ENCODE data around the gene LETM1. TPM values are rescaled to one million over a fixed set of nuclear protein-coding genes. Genes with fewer than 3 reads are reported as not detected.

LETM1 gene
- total RNA-seq, 1 experiment from 2014 or later = 102 TPM

GRCh38 chr4:1787411-1788077 is 68.4 kb downstream of the LETM1 start:
- ChIA-PET POLR2A (ENCODE audit: low non-redundant PET) (interaction anchor here (0.7 kb wide), 1 partner anchor 21 kb away, joined by 5 read pairs; no protein-coding TSS in a partner anchor), CTCF (no interaction called here)
- intact Hi-C loops (cut with micrococcal nuclease; ENCODE audit: unreplicated experiment) = no loop called here

GRCh38 chr4:1786544-1787362 is 69.2 kb downstream of the LETM1 start:
- POLR2A ChIA-PET (ENCODE audit: low non-redundant PET) = no interaction called here
- Histone ChIP-seq H3K9me3 (ENCODE audit: low read depth, low read length, poor library complexity, severe bottlenecking) (no peaks in the 10 kb centered on the region), H3K27me3 (replicated peaks; ENCODE audit: insufficient read depth, low read depth, low read length, poor library complexity) (no peaks in the 10 kb centered on the region), H3K36me3 (ENCODE audit: insufficient read depth, low read length, poor library complexity, severe bottlenecking) (no peaks in the 10 kb centered on the region), H3K4me1 (ENCODE audit: insufficient read depth, low read length, poor library complexity, severe bottlenecking) (no peaks in the 10 kb centered on the region), H3K27ac (ENCODE audit: low read depth, low read length, poor library complexity, severe bottlenecking) (no peak overlapping the region), H3K4me3 (ENCODE audit: low read depth, low read length, poor library complexity, severe bottlenecking) (no peak overlapping the region)
- no peak for TF ChIP-seq EZH2 (IDR thresholded peaks at IDR 0.05; ENCODE audit: borderline replicate concordance, low read depth, low read length, poor library complexity, severe bottlenecking)
- no peak for TF ChIP-seq CTCF (conservative IDR thresholded peaks at IDR 0.05; ENCODE audit: low read depth, low read length)
- intact Hi-C loops (cut with micrococcal nuclease; ENCODE audit: unreplicated experiment) = no loop called here
- no TSS peak for BruUV-seq (replicated peaks)
- CTCF ChIA-PET = no interaction called here
- DNase-seq (ENCODE audit: low spot score) = no peak

More at GRCh38 chr4:1787411-1788077, 68.4 kb downstream of the LETM1 start:
- TF ChIP-seq CTCF (conservative IDR thresholded peaks at IDR 0.05; ENCODE audit: low read depth, low read length) (no peak), EZH2 (IDR thresholded peaks at IDR 0.05; ENCODE audit: borderline replicate concordance, low read depth, low read length, poor library complexity, severe bottlenecking) (no peak)
- Histone ChIP-seq H3K36me3 (ENCODE audit: insufficient read depth, low read length, poor library complexity, severe bottlenecking) (no peaks in the 10 kb centered on the region), H3K27me3 (replicated peaks; ENCODE audit: insufficient read depth, low read depth, low read length, poor library complexity) (no peaks in the 10 kb centered on the region), H3K27ac (ENCODE audit: low read depth, low read length, poor library complexity, severe bottlenecking) (no peak overlapping the region), H3K4me1 (ENCODE audit: insufficient read depth, low read length, poor library complexity, severe bottlenecking) (no peaks in the 10 kb centered on the region), H3K9me3 (ENCODE audit: low read depth, low read length, poor library complexity, severe bottlenecking) (no peaks in the 10 kb centered on the region), H3K4me3 (ENCODE audit: low read depth, low read length, poor library complexity, severe bottlenecking) (no peak overlapping the region)
- no peak for DNase-seq (ENCODE audit: low spot score)
- no TSS peak for BruUV-seq (replicated peaks)

DNA sequence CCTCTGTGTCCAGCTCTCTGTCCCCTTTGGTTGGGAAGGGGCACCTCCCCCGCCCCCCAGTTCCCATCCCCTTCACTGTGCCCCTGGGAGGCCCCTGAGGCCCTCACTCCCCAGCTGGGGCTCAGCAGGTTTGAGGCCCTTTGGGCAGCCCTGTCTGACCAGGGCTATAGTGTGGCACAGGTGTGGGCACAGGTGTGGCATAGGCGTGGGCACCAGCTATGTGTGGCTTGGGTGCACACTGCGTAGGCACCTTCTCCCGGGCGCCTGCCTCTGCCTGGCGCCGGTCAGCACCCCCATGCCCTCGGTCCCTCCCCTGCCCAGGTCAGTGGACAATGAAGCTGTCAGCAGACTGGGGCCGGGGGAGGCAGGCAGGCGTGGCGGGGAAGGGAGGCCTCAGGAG is 70.4 kb downstream of the LETM1 start:
- H3K36me3 ChIP-seq (ENCODE audit: insufficient read depth, low read length, poor library complexity, severe bottlenecking) = no peaks in the 10 kb centered on the region
- POLR2A ChIA-PET (ENCODE audit: low non-redundant PET) = no interaction called here
- H3K27ac ChIP-seq (ENCODE audit: low read depth, low read length, poor library complexity, severe bottlenecking) = no peak overlapping the region
- no peaks in the 10 kb centered on the region for H3K27me3 ChIP-seq (replicated peaks; ENCODE audit: insufficient read depth, low read depth, low read length, poor library complexity)
- H3K9me3 ChIP-seq (ENCODE audit: low read depth, low read length, poor library complexity, severe bottlenecking) = no peaks in the 10 kb centered on the region
- H3K4me1 ChIP-seq (ENCODE audit: insufficient read depth, low read length, poor library complexity, severe bottlenecking) = no peaks in the 10 kb centered on the region
- DNase-seq (ENCODE audit: low spot score) = no peak
- no peak for TF ChIP-seq CTCF (conservative IDR thresholded peaks at IDR 0.05; ENCODE audit: low read depth, low read length)
- TF ChIP-seq EZH2 (IDR thresholded peaks at IDR 0.05; ENCODE audit: borderline replicate concordance, low read depth, low read length, poor library complexity, severe bottlenecking) = no peak
- intact Hi-C loops (cut with micrococcal nuclease; ENCODE audit: unreplicated experiment) = no loop called here
- BruUV-seq (replicated peaks) = no TSS peak
- H3K4me3 ChIP-seq (ENCODE audit: low read depth, low read length, poor library complexity, severe bottlenecking) = no peak overlapping the region
- CTCF ChIA-PET = no interaction called here

All from A673 (cell line).